Superior temporal gyrus (tissue), 1 donor: ENCODE data around the gene DDRGK1.
"Not testable (repeated sequence)": the region's sequence is repeated elsewhere in the genome, so short reads cannot be mapped to it uniquely, and the experiment has no call there.

Experiments used
- DNase-seq: peaks from one replicate; pipeline ENCODE4 v3.0.0-alpha.2; 2016; ENCODE audit errors: extremely low spot score

Gene DDRGK1

DNA sequence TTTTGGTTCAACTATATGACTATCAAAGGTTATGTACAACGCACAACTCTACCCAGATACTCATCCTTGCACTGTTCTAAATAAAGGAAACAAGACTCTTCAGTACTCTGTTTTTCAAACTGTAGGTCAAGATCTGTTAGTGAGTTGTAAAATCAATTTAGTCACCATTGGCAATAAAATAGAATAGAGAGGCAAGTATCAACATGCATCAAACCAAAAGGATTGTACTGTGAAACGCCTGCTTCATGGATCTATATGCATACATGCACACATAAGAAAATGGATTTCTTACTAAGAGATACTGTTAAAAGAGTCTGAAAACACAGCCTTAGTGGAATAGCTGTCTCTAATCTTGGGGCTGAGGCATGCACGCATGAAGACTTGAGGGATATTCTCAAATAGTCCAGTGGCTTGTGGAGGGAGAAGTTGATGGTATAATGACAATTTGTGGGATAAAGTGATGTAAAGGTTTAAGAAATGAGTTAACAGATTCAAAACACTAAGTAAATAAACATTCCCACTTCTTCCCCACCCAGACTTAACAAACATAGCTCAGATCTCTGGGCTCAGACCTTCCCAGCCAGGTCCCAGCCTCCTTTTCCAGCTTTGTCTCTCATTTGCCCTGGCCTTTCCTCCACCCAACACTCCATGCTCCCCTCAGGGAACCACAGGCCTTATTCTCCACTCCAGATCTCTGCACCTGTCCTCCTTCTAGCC is 20.4 kb downstream of the DDRGK1 start:
- DNase-seq: no peak

DNA sequence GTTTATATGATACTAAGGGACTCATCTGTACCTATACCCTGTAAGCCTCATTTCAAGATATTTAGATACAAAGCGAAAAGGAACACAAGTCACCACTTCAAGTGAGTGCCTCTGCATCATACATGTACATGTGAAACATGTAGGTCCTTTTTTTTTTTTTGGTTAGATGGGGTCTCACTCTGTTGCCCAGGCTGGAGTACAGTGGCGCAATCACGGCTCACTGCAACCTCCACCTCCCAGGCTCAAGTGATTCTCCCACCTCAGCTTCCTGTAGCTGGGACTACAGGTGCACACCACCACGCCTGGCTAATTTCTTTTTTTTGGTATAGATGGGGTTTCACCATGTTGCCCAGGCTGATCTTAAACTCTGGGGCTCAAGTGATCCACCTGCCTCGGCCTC is 22.1 kb downstream of the DDRGK1 start:
- not testable (repeated sequence) for DNase-seq

GRCh38 chr20:3181270-3181669 is 23.2 kb downstream of the DDRGK1 start:
- DNase-seq: no peak

DNA sequence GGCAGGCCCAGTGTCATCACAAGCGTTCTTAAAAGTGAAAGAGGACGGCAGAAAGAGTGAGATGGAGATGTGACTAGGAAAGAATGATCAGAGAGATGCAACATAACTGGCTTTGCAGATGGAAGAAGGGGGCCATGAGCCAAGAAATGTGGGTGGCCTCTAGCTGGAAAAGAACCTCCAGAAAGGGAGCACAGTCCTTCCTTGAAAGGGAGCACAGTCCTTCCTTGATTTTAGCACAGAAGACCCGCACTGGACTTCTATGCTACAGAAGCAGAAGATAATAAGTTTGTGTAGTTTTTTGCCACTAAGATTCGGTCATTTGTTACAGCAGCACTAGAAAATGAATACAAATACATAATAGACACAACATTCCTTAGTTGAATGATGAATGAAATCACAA is 24.2 kb downstream of the DDRGK1 start:
- DNase-seq: no peak

- no peak for DNase-seq
Measured at GRCh38 chr20:3177746-3178485, 26.6 kb downstream of the DDRGK1 start.

DNA sequence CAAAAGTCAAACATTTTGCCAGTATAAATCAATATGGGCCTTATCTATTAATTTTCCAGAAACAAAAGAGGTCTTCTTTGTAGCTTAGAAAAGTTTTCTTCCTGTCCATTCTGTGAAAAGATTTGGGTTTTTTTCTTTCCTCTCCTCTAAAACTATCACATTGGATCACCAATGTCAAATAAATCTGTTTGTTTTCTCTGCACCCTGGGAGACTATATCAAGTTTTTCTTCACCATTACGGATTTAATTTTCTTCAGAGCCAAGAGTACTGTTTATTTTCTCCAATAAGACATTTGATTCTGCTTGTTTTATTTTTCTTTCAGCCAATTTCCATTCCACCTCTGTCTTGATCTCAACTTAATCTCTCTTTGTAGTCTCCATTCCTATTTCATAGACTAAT is 29.2 kb downstream of the DDRGK1 start:
- DNase-seq: no peak

DNA sequence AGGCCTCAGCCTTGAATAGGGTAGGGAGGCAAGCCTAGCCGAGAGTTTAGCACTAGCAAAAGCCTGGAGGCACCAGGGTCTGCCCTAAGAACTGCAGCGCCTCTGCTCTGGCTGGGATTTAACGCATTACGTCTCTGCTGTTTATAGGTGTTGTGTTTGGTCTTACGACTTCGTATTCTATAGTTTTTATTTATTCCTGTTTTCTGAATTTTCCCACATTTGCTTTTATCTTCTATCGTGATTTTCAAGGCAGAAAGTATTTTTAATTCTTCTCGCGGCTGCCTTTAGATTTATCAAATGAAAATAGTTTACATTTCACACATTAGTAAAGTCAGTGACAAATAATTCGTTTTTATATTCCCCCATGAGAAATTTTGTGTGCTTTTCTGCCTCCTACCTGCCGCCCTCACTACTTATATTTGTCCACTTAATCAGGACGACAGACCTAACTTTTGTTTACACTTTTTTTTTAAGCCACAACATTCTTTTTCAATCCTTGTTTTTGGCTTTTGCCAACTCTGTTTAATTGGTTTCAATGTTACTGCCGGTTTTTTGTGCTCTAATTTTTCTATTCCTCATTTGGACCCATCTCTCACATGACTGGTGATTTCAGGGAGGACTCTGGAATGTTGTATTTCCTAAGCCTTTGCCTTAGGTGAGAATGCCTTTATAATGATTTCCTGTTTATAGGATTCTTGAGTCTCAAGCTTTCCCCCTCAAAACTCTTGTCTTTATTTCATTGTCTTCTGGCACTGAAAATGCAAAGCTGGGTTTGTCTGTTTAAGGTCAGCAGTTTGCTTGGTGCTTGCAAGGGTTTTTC is 29.8 kb downstream of the DDRGK1 start:
- DNase-seq: no peak

DNA sequence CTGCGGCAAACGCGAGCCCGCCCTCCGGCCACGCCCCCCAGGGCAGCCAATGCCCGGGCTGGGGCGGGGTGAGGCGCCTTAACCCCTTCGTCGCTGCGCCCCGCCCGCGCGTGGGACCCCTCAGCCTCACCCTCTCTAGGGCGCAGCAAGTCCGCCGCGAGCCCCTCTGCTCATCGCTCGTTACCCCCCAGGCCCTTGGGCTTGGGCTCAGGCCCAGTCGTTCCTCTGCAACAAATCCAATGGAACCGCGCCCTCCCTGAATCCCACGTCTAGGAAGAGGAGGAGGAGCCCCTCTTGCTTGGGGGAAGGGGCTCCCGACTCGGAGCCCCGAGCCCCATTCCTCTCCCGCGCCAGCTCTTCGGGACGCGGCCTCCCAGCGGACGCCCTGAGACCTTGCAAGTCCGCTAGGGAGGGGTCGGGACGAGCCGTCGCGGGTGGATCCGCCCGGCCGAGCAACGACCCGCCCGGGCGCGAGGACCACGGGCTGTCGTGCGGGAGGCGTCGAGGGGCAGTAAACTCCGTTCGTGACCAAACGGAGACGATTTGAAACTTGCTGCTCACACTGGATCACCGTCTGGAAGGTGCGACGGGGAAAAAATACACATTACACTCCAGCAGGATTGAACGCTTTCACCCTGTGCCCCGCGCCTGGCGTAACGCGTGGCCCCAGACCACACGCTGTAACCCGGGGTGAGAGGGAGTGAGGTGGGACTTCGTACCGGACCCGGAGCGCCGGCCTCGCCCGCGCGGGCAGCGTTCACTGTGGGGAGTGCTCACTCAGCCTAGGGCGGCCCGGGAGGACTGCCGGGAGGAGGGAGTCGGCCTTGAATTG is 30.7 kb downstream of the DDRGK1 start:
- peak; percentile 82 for DNase-seq

DNA sequence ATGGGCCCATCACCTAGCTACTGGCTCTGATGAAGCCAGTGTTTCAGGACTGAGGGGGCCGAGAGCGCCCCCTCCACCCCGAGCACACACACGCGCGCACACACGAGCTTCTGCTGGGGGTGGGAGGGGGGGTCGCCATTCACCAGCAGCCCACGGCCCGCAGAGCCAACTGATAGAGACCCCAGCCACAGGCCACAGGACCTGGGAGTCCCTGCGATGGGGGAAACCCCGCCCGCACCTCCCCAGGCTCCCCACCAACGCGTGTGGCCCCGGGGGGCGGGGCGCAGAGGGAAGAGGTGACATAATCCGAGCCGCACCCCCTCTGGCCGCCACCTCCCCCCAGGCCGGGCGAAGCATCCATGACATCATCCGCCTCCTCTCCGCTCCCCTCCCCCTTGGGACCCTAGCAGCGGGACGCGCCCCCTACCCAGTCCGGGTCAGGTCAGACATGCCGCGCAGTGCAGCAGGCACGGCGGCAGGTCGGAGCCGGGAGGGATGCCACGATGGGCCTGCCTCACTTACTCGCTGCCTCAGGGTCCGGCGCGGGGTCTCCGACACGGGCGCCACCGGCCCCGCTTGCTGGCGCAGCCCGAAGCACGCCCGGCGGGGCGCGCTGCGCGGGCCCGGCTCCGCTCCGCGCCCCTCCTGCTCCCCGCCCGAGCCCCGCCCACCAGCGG is 31.4 kb downstream of the DDRGK1 start, which contains the start of gene LZTS3:
Gene LZTS3, minus strand, starts transcription at position 617 of the 677 bp plus-strand sequence. CDS start 6,386 bp downstream, outside the sequence.
- no peak for DNase-seq

- DNase-seq: no peak
Measured at GRCh38 chr20:3172126-3172932, 32.2 kb downstream of the DDRGK1 start.

- no peak for DNase-seq
Measured at GRCh38 chr20:3171391-3172125, 32.9 kb downstream of the DDRGK1 start.

GRCh38 chr20:3168829-3169590 is 35.5 kb downstream of the DDRGK1 start:
- DNase-seq: no peak

DNA sequence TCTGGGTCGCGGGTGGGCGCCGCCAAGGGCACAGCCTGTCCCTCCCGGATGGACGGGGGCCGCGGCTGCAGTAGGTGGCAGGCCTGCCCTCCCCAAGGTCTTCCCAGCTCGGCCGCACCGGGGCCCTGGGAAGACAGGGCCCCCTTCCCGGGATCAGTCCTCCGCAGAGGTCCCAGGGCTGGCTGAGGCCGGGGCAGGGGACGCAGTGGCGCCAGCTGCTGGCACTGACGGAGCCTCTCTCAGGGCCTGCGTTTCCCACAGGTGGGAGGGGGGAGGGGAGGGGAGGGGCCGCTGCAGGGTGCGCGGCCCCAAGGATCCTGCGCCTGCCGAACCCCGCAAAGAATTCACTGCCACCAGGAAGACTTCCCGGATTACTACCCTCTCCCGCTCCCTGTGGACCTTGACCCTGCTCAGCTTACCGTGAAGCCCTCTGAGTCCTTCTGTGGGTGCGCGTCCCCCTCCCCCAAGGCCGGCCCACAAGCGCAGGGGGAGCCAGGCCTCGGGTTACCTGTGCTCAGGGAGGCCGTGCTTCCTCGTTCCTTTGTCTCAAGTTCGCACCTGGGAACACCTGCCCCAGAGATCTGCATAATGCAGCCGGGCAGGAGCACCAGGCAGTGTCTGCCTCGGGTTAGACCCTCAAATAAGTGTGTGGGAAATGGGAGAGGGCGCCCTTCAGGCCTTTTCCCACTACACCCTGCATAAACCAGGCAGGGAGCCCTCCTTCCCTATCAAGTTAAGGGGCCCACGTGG is 36.2 kb downstream of the DDRGK1 start:
- DNase-seq: no peak

DNA sequence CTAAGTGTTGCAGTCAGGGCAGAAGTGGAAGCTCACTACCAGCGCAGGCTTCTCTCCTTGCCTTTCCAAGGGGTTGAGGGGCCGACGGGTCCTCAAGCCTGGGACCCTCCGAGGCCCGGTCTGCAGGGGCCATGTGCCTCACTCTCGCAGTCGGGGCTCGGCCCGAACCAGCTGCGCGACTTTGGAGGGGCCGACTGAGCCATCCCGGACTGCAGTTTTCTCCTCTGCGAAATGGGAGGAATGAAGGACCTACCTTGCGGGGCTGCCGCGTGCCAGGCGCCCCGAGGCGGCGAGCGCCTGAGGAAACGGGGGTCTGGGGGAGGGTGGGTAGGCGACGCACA is 36.8 kb downstream of the DDRGK1 start:
- no peak for DNase-seq

GRCh38 chr20:3166913-3167342 is 37.6 kb downstream of the DDRGK1 start:
- no peak for DNase-seq

DNA sequence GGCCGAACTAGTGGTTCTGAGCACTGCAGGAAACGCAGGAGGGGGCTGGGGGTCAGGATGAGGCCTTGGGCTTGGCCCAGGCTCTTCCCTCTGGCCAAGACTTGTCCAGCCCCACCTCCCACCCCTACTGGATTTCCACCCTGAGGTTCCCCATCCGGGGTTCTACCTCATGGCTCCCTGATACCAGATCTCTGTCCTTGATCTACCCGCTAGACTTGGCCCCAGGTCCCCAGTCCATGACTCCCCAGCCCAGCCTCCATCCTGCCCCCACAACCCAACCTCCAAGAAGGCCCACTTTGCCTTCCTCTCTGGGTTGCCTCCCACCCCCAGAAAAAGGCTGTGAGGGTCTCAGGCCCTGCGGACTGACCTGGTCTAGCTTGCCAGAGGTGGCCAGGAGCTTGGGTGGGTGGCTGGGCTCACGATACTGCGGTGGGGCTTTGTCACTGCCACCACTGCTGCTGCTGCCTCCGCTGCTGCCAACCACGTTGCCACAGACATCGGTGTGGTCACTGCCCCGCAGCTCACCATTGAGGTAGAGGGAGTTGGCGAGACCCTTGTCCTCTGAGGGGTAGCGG is 38.1 kb downstream of the DDRGK1 start:
- no peak for DNase-seq

DNA sequence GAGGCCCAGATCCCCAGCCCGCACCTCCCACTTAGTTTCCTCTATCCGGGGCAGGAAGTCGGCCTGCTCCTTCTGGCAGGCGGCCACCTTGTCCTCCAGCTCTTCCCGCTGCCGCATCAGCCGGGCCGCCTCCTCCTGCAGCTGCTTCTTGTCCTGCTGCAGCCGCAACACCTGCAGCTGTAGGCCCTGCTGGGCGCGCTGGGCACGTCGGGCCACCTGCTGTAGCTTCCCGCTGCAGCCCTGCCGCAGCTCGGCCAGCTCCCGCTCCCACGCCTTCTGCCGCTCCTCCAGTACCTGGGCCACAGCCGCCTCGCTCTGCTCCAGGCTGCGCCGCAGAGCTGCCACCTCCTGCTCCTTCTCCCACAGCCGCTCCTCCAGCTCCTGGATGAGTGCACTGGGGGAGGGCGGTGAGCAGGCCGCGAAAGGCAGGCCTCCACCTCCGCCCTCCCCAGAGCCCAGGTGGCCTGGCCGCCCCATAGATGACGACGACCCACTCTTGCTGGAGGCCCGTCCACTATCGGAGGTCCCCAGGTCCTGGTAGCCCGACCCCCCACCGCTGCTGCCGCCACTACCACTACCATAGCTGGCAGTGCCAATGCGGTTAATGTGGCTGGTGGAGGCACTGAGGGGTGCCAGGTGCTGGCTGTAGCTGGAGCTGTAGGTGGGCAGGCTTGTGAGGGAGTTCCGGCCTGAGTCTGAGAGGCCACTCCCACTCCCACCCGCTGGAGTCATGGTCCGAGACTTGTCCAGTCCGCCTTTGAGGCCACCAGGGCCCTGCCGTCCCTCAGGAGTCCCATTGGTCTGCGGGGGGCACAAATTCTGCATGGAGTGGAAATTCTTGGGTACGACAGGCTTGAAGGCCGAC is 38.8 kb downstream of the DDRGK1 start:
- no peak for DNase-seq
